Activated T-helper 1 cell treated with Interleukin-2 at 50 U/mL for 16 hours (primary cell): ENCODE measurements around the gene UBE2J2.
"Not testable (repeated sequence)": the region's sequence is repeated elsewhere in the genome, so short reads cannot be mapped to it uniquely, and the experiment has no call there.

Experiments used
- DNase-seq: peaks from one replicate; pipeline ENCODE4 v3.0.0-alpha.2; 2020; ENCODE audit warnings: low read depth

The UBE2J2 gene

DNA sequence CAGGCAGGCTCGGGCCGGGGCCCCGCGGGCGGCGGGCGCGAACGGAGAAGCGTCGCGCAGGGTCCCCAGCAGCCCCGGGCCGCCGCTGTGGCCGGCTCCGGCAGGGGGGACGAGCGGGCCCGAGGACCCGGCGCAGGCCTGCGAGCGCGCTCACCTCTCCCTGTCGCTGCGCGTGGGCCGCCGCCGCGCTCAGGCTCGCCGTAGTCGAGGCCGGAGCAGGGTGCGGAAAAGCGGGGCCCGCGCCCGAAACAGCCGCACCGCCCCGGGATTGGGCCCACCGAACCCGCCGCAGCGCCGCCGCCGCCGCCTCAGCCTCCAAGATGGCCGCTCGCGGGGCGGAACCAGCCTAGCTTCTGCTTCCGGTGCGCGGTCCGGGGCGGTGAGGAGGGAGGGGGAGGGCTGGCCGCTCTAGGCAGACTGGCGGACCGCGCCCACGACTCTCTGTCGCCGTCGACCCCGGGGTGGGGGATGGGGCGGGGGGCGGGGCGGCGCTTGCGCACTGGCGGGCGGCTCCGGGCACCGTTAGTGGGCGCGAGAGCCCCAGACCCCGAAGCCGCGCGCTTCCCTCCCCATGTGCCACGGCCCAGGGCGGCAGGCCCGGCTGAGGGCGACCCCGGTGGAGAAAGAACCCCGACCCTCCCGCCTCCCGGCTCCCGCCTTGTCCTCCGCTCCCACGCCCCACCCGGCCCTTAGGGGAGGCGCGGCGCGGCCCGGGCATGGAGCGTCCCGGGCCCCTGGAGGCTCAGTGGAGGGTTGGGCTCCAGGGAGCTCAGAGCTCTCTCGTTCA is at the start of gene UBE2J2:
TSS of gene UBE2J2 (minus strand) at position 343 of the 787 bp plus-strand sequence. CDS start 5,862 bp downstream, outside the sequence.
- DNase-seq, result peak; percentile 89

DNA sequence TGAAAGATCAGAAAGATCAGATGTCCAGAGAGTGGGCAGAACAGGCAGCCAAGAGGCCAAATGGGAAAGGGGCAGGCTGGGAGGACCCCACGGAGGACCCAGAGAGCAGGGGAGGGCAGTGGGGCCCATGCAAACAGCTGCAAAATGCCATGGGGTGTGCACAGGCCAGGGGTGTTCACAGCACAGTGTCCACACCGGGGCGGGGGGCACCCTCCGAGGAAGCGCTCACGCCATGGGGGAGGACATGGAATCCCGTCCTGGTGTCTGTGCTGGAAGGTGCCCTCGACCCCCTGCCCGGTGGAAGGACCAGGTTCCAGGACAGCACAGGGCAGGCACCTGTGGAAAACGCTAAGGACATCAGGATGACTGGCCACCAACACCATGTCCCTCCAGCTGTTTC is 49.3 kb upstream of the UBE2J2 start:
- DNase-seq, result no peak

DNA sequence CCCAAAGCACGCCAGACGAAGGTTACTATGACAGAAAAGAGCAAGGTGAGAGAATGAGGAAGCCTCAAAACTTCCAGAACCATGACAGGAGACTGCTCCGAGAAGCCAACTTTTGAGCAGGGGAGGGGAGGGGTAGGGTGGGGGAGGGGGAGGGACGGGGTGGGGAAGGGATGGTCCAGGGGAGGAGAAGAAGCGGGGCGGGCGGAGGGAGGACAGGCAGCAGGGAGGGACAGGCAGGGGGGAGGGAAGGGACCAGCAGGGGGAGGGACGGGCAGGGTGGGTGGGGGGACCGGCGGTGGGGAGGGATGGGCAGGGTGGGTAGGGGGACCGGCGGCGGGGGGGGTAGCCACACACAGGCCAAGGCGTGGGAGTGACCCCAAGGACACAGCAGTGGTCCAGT is 48.8 kb upstream of the UBE2J2 start:
- no peak for DNase-seq

DNA sequence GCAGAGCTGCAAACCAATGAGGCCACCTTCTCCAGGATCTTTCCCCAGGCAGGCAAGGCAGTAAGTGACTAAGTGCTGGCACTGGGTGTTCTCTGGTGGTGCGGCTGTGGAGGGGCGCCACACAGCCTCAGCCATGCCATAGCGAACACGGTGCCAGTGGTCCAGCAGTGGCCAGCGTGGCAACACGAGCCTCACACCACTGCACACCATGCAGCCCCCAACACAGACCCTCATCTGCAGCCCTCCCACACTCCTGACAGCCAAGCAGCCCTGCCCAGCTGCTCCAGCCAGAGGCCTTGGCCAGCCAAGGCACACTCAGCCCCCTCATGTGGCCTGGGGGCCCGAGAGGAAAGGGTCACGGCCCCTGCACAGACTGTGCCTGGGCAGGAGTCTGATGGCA is 47.8 kb upstream of the UBE2J2 start:
- no peak for DNase-seq

DNA sequence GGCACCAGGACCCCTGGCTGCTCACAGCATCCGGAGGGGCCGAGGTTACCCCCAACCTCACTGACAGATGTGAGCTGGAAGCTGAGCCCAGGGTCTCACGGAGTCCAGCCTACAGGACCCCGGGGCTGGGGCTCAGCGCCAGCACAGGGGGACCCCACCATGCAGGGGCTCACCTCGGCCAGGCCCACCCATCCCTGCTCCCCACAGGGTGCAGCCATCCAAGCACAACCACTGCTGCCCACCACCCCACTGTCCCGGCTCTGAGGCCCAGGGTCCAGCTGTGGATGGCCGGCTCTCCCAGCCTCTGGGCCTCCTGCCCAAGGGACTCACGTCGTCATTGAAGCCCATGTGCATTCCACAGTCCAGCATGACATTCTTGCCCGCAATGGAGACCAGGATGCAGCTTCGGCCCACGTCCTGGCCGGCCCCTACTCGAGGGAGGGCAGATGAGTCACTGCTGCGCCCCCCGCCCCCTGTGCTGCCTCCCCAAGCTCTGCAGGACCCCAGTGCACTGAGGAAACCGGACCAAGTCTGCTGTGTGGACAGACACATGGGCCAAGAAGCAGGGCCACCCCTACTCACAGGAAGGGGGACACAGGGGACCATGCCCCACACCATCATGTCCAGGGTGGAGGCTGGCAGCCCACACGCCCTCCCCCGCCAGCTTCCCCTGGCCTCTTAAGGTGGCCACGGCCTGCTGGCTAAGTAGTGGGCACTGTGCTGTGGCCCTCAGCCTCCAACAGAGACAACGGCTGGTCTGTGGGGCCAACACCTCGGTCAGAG is 47.2 kb upstream of the UBE2J2 start:
- DNase-seq, result no peak

DNA sequence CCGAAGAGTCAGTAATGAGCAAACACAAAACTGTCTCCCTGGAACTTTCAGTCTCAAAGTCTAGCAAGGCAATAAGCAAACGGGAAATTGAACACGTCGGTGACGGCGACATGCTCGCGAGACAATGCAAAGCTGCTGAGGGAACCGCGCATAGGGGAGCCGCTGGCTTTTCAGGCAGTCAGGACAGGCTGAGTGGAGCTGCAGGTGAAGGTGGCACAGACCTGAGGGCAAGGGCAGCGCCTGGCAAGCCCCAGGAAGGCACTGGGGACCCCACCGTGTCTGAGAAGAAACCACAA is 45.9 kb upstream of the UBE2J2 start:
- DNase-seq, result no peak

DNA sequence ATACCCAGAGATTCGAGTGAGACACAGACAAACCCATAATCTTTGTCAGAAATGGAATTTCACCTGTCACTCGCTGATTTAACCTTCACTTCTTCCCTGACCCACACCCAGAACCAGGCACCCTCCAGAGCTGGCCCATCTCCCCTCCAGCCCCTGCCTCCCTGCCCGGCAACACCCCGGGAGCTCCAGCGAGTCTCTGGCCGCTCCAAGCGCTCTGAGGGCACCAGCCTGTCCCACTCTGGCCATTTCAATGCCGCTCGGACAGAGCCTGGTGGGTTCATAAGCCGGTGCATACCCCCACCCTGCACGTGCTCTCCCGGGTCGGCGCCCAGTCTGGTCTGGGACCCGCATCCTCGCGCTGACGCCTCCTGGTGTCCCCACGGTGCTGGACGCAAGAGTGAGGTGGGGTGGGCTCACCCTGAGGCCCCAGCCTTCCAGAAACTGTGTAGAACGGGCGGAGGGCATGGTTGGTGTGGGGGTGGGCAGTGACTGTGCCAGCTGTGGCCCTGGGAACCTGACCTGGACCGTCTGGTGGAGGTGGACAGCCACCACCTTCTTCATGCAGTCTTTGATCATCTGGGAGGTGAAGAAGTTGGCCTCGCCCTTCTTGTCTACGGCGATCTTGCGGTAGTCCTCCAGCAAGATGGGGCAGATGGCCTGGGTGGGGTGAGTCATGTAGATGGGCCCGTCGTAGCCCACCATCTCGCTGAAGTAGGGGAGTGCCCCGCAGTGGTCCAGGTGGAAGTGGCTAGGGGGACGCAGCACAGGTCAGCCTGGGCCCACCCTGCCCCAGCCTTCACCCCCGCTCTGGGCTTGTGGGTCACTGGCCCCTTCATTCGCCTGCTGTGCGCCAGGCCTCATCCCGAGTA is 45.4 kb upstream of the UBE2J2 start:
- no peak for DNase-seq

DNA sequence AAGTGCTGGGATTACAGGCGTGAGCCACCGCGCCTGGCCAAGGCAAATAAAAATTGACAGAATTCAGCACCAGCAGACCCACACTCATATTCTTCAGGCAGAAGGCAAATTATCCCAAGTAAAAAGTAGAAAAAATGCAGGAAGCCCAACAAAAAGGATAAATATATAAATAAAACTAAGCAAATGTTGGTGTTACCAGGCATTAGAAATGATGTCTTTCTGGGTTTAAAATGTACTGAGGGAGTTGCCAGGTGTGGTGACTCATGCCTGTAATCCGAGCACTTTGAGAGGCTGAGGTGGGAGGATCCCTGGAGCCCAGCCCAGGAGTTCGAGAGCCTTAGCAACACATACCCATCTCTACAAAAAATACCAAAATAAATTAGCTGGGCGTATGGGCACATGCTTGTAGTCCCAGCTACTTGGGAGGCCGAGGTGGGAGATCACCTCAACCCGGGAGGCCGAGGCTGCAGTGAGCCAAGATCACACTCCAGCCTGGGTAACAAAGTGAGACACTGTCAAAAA is 44.5 kb upstream of the UBE2J2 start:
- no peak for DNase-seq

DNA sequence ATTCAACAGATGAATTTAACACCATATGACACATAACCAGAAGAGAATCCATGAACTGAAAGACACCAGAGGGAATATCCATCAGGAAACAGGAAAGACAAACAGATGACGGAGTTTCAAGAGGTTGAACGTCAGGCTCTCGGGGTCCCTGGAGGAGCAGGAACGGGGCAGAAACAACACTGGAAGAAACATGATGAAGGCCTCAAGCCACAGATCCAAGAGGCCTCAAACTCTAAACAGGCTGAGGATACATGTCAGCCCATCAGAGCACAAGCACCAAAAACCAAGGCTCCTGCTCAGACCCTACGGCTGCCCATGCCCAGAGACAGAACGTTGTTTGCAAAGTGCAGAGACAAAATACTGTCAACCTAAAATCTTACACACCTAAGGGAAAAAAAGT is 43.8 kb upstream of the UBE2J2 start:
- DNase-seq, result no peak

DNA sequence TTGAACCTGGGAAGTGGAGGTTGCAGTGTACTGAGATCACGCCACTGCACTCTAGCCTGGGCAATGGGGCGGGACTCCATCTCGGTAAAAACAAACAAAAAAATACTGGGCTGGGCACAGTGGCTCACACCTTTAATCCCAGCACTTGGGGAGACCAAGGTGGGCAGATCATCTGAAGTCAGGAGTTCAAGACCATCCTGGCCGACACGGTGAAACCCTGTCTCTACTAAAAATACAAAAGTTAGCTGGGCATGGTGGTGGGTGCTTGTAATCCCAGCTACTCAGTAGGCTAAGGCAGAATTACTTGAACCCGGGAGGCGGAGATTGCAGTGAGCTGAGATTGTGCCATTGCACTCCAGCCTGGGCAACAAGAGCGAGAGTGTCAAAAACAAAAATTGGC is 42.5 kb upstream of the UBE2J2 start:
- DNase-seq, result not testable (repeated sequence)

DNA sequence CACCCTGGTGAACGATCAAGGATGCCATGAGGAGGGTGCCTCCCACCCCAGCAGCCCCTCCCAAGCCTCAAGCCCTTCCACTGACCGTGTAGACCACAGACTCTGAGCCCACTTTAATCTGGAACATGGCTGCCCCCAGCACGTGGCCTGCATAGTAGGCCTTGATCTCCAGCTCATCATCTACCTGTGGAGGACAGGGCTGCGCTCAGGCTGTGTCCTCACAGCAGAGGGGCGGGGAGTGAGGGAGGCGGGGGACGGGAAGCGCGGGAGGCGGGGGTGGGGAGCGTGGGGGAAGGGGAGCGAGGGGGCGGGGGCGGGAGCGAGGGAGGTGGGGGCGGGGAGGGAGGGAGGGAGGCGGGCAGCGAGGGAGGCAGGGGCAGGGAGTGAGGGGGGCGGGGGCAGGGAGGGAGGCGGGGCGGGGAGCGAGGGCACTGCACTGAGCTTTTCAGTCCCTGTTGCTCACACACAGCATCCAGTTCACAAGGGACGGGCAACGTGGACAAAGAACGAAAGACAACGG is 41.8 kb upstream of the UBE2J2 start:
- DNase-seq, result no peak

DNA sequence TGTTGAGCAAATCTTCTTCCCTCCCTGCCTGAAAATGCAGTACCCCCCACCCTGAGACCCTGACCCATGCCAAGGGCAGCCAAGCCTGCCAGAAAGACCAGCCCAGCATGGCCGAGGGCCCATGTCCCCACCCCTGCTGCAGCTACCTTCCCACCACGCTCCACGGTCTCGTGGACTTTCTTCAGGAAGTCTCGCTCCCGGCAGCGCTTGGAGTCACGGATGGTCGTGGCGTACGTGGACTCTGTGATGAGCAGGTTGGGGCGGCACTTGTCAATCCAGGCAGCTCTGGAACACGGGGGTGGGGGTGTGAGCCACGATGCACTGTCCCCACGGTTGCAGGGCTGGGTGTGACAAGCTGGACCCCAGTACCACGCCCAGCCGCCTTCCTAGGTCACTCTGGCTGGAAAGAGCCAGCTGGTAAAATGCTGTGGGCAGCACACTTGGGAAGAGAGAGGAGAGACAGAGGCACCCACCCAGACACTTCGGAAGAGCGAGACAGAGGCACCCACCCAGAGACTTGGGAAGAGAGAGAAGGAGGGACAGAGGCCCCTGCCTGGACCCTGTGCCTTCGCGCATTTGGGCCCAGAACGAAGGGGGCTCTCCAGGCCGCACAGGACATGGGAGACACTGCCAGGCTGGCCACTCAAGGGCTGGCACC is 41.2 kb upstream of the UBE2J2 start:
- DNase-seq, result no peak

DNA sequence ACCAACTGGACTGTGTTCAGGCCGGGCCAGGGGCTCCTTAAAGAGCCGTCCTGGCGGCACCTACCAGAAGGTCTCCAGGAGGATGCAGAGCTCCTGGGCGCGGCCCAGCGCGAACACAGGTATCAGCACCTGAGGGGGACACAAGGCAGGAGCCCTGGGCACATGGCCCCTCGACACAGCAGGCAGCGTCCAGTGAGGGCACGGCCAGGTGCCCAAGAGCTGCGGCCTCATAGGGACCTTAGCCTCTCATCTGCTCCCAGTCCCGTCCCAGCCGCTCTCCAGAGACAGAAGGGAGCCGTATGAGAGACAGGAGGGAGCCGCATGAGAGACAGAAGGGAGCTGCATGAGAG is 40.6 kb upstream of the UBE2J2 start:
- DNase-seq, result no peak

DNA sequence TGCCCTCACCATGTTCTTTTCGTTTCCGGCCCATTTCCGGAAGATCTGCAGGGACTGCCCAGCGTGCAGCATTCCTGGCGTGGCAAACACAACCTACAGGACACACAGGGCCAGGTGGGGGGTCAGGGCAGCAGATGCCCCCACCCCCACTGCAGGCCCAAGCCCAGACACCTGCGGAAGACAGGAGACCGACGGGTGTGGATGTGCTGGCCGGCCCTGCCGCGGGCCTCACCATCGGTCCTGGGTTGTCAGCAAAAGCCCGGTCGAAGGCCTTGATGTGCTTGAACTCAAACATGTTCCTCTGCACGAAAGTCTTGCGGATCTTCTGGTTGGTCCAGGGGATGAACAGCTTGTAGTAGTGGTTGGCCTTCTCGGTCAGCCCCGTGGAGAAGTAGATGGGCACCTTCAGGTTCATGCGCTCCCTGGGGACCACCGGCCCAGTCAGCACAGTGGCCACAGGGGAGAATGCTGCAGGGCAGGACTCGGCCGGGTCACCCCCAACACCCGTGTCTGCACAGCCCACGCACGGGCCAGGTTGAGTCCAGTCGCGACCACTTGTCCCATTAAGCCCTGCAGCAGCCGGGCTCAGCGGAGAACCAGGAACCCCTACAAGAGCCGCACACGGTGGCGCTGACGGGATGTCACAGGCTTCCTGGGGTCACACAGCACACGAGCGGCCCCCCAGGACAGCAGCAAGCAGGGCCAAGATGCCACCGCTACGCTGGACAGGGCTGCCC is 40.0 kb upstream of the UBE2J2 start:
- DNase-seq, result no peak

DNA sequence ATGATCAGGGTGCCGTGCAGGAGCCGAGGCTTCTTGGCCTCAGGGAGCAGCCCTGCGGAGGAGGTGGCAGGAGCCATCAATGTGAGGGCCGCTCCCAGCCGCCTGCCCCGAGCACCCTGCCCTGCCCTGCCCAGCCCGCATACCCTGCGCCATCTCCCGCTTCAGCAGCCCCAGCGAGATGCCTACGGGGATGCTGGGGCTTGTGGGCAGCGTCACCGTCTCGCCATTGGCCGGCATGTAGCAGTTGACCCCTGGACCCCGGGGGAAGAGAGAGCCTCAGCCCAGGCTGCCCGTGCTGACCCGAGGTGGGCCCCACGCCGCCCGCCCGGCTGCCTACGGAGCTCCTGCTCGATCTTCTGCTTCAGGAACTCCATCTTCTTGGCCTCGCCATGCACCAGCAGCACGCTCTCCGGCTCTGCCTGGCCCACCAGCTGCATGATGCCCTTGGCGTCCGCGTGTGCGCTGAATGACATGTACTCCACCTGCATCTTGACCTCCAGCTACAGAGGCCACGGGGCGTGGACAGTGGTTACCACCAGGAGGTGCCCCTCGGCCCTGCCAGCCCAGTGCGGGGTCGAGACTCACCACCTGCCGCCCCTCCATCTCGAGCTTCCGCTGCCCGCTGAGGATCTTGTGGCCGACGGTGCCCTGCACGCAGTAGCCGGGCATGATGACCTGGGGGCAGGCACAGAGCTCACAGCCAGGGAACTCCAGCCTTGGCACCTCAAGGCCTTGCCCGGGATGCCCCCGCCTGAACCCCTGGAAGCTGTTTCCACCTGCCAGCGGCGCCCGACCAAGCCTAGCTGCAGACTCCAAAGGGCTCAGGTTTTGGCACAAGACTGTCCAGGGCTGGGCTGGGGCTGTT is 39.0 kb upstream of the UBE2J2 start:
- DNase-seq, result no peak

DNA sequence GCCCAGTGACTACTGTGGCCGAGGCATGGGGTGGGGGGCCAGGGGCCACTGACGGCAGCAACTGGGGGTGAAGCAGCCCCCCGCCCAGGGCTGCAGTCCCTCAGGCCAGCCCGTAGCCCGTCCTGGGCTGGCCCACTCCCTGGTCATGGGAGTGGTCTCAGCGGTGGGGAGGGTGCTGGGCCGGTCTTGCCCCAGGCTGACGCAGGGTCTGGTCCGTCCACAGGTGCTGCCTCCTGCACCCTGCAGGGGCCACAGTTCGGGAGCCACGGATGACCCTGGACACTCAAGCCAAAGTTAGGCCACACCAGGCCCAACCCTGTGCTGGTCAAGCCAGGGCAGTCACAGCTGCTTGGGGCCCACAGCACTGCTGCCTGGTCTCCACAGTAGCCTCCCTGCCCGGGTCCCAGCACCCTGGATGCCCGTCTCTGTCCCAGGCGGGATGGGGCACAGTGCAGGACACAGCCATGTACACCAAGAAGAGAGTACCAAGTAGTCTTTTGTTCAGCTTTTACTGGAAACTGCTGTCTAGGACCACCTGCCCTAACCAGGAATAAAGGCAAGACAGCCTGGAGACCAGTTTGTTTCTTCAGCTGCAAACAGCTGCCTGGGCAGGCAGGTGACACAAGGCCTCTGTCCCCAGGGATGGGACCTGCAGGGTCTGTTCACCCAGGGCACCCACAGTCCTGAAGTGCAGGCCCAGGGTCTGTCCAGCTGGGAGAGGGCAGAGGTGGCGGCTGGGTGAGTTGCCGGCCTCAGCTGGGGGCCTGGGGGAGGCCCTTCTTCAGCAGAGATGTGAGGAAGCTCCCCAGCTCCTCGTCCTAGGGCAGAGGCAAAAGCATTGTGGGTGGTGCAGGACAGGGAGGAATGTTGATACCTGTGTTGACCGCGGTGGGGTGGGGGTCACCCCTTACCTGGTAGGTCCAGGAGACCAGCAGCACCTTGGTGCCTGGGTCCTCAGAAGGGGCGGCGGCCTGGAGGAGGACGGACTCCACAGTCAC is 37.8 kb upstream of the UBE2J2 start:
- DNase-seq, result no peak

DNA sequence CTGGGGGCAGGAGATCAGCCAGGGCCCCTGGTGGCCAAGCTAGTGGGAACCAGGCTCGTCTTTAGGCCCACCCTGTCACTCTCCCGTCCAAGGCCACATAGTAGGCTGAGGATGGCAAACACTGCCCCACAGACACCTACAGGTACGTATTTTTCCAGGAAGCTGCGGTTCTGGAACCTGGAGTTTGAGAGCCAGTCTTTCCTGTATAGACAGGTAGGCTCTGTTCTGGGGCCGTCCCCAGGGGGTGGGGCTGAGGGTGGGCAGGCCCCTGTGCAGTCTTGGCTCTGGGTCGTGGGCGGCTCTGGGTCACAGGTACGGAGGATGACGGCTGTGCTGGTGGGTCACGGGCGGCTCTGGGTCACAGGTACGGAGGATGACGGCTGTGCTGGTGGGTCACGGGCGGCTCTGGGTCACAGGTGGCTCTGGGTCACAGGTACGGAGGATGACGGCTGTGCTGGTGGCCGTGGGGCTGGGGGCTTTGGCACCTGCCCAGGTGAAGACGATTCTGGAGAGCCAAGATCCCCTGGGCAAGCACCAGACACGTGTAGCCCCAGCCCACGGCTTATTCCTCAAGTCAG is 36.9 kb upstream of the UBE2J2 start:
- DNase-seq, result no peak

DNA sequence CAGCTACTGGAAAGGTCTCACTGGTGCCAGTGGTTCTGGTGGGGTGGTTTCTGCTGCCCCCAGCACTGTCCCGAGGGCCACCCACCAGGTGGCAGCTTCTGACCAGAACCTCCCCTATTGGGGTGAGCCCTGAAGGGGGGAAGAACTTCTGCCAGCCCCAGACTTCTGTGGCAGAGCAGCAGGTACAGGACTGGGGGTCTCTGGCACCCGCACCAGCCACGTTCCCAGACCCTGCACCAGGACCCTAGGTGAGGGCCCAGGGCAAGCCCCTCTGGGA is 36.4 kb upstream of the UBE2J2 start:
- no peak for DNase-seq
